IMR-90 (cell line): ENCODE measurements around the gene ATP1A1. TPM values are rescaled to one million over a fixed set of nuclear protein-coding genes. Genes with fewer than 3 reads are reported as not detected.

ENCODE experiments used
- ATAC-seq: fragments of 200-7000 bp; cut with Tn5 transposase; 2 replicates; pipeline ENCODE4 v1.9.1; 2020; ENCODE audit warnings: low read depth, mild to moderate bottlenecking, moderate library complexity
- BruUV-seq: library from RNA; stranded (reverse); fragments of 400-500 nt; replicated peaks from 2 replicates; lab custom pipeline; 2021; lab: Mats Ljungman, UMichigan
- CTCF ChIA-PET: fragments of 300-600 bp; formaldehyde crosslinking; extraction: SDS; loops from one replicate; lab custom pipeline; 2021; ENCODE audit warnings: antibody characterized with exemption; lab: Yijun Ruan, JAX
- POLR2A ChIA-PET: fragments of 300-600 bp; sonication (Branson Sonifier 250); formaldehyde crosslinking; loops from one replicate; lab custom pipeline; 2022; ENCODE audit warnings: antibody characterized with exemption; ENCODE audit not compliant: unreplicated experiment; lab: Charles Lee
- DNase-seq: peaks from one replicate; pipeline ENCODE4 v3.0.0; 2013
- H2AFZ ChIP-seq: replicated peaks from 2 replicates; pipeline ENCODE3; 2013; ENCODE audit warnings: low read length, mild to moderate bottlenecking; ENCODE audit not compliant: poor library complexity
- H2AK5ac ChIP-seq: 2 replicates; pipeline ENCODE4 v1.6.1; 2013; ENCODE audit warnings: low read depth, low read length, inconsistent platforms
- H2AK9ac ChIP-seq: replicated peaks from 2 replicates; pipeline ENCODE3; 2013; ENCODE audit warnings: mild to moderate bottlenecking, low read depth, low read length, moderate library complexity; ENCODE audit not compliant: poor library complexity
- H2BK120ac ChIP-seq: 2 replicates; pipeline ENCODE4 v1.6.1; 2013; ENCODE audit warnings: low read depth, low read length, inconsistent platforms
- H2BK15ac ChIP-seq: 3 replicates; pipeline ENCODE4 v1.6.1; 2013; ENCODE audit warnings: low read depth, low read length, inconsistent platforms
- H2BK20ac ChIP-seq: 2 replicates; pipeline ENCODE4 v1.6.1; 2013; ENCODE audit warnings: low read depth, mild to moderate bottlenecking, inconsistent platforms, low read length, moderate library complexity
- H2BK5ac ChIP-seq: 2 replicates; pipeline ENCODE4 v1.6.1; 2013; ENCODE audit warnings: mild to moderate bottlenecking, low read depth, low read length, inconsistent platforms; ENCODE audit not compliant: poor library complexity, severe bottlenecking
- H3K14ac ChIP-seq: replicated peaks from 2 replicates; pipeline ENCODE4 v1.6.1; 2013; ENCODE audit warnings: low read depth, low read length, inconsistent platforms
- H3K18ac ChIP-seq: 2 replicates; pipeline ENCODE4 v1.6.1; 2013; ENCODE audit warnings: low read depth, low read length, control low read depth
- H3K23ac ChIP-seq: 2 replicates; pipeline ENCODE4 v1.6.1; 2013; ENCODE audit warnings: low read depth, low read length, inconsistent platforms
- H3K27ac ChIP-seq: 2 replicates; pipeline ENCODE4 v1.5.1; 2013; ENCODE audit warnings: mild to moderate bottlenecking, control low read depth, low read length; ENCODE audit not compliant: insufficient read depth
- H3K27me3 ChIP-seq: 2 replicates; pipeline ENCODE4 v1.6.1; 2013; ENCODE audit warnings: low read length; ENCODE audit not compliant: control insufficient read depth, insufficient read depth
- H3K36me3 ChIP-seq: 2 replicates; pipeline ENCODE4 v1.6.1; 2013; ENCODE audit warnings: low read length, mixed read lengths; ENCODE audit not compliant: control insufficient read depth, insufficient read depth
- H3K4ac ChIP-seq: 2 replicates; pipeline ENCODE4 v1.6.1; 2013; ENCODE audit warnings: low read depth, low read length, inconsistent platforms
- H3K4me1 ChIP-seq: 2 replicates; pipeline ENCODE4 v1.6.1; 2013; ENCODE audit warnings: low read length, mixed read lengths; ENCODE audit not compliant: control insufficient read depth, insufficient read depth
- H3K4me2 ChIP-seq: 2 replicates; pipeline ENCODE4 v1.6.1; 2013; ENCODE audit warnings: low read depth, mild to moderate bottlenecking, control low read depth, low read length, moderate library complexity
- H3K4me3 ChIP-seq: 2 replicates; pipeline ENCODE4 v1.5.1; 2013; ENCODE audit warnings: low read depth, mild to moderate bottlenecking, control low read depth, low read length, moderate library complexity; ENCODE audit not compliant: insufficient read depth
- H3K56ac ChIP-seq: 2 replicates; pipeline ENCODE4 v1.6.1; 2013; ENCODE audit warnings: low read length, inconsistent platforms; ENCODE audit not compliant: insufficient read depth; ENCODE audit errors: extremely low read depth
- H3K79me1 ChIP-seq, 2 experiments: 2 replicates each; pipeline ENCODE4 v1.6.1; 2013; ENCODE audit warnings: low read length in 2 of 2, inconsistent platforms in 1 of 2, low read depth in 1 of 2
- H3K9ac ChIP-seq: 2 replicates; pipeline ENCODE4 v1.6.1; 2013; ENCODE audit warnings: low read depth, low read length, control low read depth
- H3K9me1 ChIP-seq: 2 replicates; pipeline ENCODE4 v1.6.1; 2013; ENCODE audit warnings: low read length, inconsistent platforms; ENCODE audit not compliant: insufficient read depth
- H3K9me3 ChIP-seq: 2 replicates; pipeline ENCODE4 v1.6.1; 2013; ENCODE audit warnings: low read length; ENCODE audit not compliant: control insufficient read depth, insufficient read depth
- H4K20me1 ChIP-seq: 2 replicates; pipeline ENCODE4 v1.6.1; 2013; ENCODE audit warnings: low read length, inconsistent platforms; ENCODE audit not compliant: insufficient read depth
- H4K5ac ChIP-seq: 2 replicates; pipeline ENCODE4 v1.6.1; 2013; ENCODE audit warnings: mild to moderate bottlenecking, low read depth, low read length, control low read depth
- H4K8ac ChIP-seq, 2 experiments: 2 replicates each; pipeline ENCODE4 v1.6.1; 2013; ENCODE audit warnings: low read depth in 2 of 2, low read length in 2 of 2, control low read depth in 1 of 2, inconsistent platforms in 1 of 2
- H4K91ac ChIP-seq: 2 replicates; pipeline ENCODE4 v1.6.1; 2013; ENCODE audit warnings: low read depth, low read length, inconsistent platforms; ENCODE audit not compliant: insufficient read depth
- BHLHE40 ChIP-seq: fragments of 150-350 bp; IDR thresholded peaks from 2 replicates; pipeline ENCODE4 v1.6.1; 2016; ENCODE audit warnings: mild to moderate bottlenecking, low read depth, low read length
- CTCF ChIP-seq: conservative IDR thresholded peaks from 2 replicates; pipeline ENCODE4 v1.5.1; 2012; ENCODE audit warnings: mild to moderate bottlenecking, low read depth, low read length, improper control_type of control experiment
- MXI1 ChIP-seq: IDR thresholded peaks from 2 replicates; pipeline ENCODE4 v1.6.1; 2012; ENCODE audit warnings: low read depth, mild to moderate bottlenecking, low read length, moderate library complexity, borderline replicate concordance
- RAD21 ChIP-seq: IDR thresholded peaks from 2 replicates; pipeline ENCODE4 v1.6.1; 2012; ENCODE audit warnings: low read length, improper control_type of control experiment
- WGBS, 2 experiments: methylation state at CpG; one replicate each; pipeline versions ENCODE4 v1.1.5 to v1.1.7; 2013; ENCODE audit warnings: missing lambda C conversion rate in 2 of 2; ENCODE audit not compliant: insufficient read length in 1 of 2; ENCODE audit errors: extremely low coverage in 2 of 2; 5-methylcytosine and 5-hydroxymethylcytosine counted together
- dilution Hi-C: fragments of 300-500 bp; cut with HindIII; formaldehyde crosslinking; loops from one replicate; pipeline ENCODE4 v1.14.3; 2018; ENCODE audit warnings: low sequenced_read_pairs; ENCODE audit not compliant: unreplicated experiment
- in situ Hi-C: fragments of 300-500 bp; cut with MboI; formaldehyde crosslinking; loops from 3 replicates; pipeline ENCODE4 v1.14.3; 2019; ENCODE audit warnings: low sequenced_read_pairs, inconsistent platforms, mixed read lengths
- intact Hi-C: fragments of 100-400 bp; cut with micrococcal nuclease; formaldehyde crosslinking; loops from 2 replicates; pipeline ENCODE4 v1.10.0; 2022
- polyA plus RNA-seq, 3 experiments: library from polyadenylated mRNA; depleted of rRNA; stranded (reverse); fragments of >200 nt; gene quantifications; 2 replicates each; pipeline ENCODE4 v1.2.3, GENCODE V29; 2012; ENCODE audit warnings: low replicate concordance in 1 of 3
- total RNA-seq: library from RNA; depleted of rRNA; stranded (reverse); fragments of >200 nt; gene quantifications from 2 replicates; pipeline ENCODE4 v1.2.3, GENCODE V29; 2012

ATP1A1 gene
- total and polyA plus RNA-seq, 2 of the 4 experiments (the other 2 are of a cell fraction): 116 to 125 TPM

GRCh38 chr1:116351914-116352313 lies 21.1 kb upstream of the ATP1A1 start:
- intact Hi-C loops: no loop called here
- Histone ChIP-seq H2BK5ac (no peak overlapping the region), H3K79me1 (no peaks in the 10 kb centered on the region), H3K9ac (no peak overlapping the region), H4K5ac (no peak overlapping the region), H4K8ac (no peak overlapping the region), H3K4ac (no peak overlapping the region), H3K27ac (no peak overlapping the region), H3K9me3 (no peaks in the 10 kb centered on the region), H3K14ac (no peak overlapping the region), H2AK9ac (no peak overlapping the region), H2BK120ac (no peak overlapping the region), H3K36me3 (no peaks in the 10 kb centered on the region), H3K56ac (no peak overlapping the region), H2AFZ (no peak overlapping the region), H3K4me3 (no peak overlapping the region), H3K23ac (no peak overlapping the region), H3K9me1 (no peaks in the 10 kb centered on the region), H2BK15ac (no peak overlapping the region), H3K27me3 (no peaks in the 10 kb centered on the region), H4K20me1 (no peaks in the 10 kb centered on the region), H3K4me1 (no peaks in the 10 kb centered on the region), H4K91ac (no peak overlapping the region), H2BK20ac (no peak overlapping the region), H2AK5ac (no peak overlapping the region), H3K18ac (no peak overlapping the region), H3K4me2 (no peak overlapping the region)
- DNase-seq (no peak), ATAC-seq (no peak)
- dilution Hi-C loops: no loop called here
- in situ Hi-C loops: no loop called here
- CTCF ChIA-PET: no interaction called here
- POLR2A ChIA-PET: no interaction called here
- WGBS, 2 experiments: no CpG with 5 or more reads among the region's 4 CpGs
- TF ChIP-seq BHLHE40 (no peak), CTCF (no peak), MXI1 (no peak), RAD21 (no peak)
- BruUV-seq: no TSS peak
